Stimulated activated CD8-positive, alpha-beta memory T cell treated with anti-CD3 and anti-CD28 coated beads, Interleukin-12 subunit alpha, Interleukin-12 subunit beta, amount 100 ng/mL, for 1 hour (primary cell): ENCODE measurements around the gene CORT.
"Not testable (repeated sequence)": the region's sequence is repeated elsewhere in the genome, so short reads cannot be mapped to it uniquely, and the experiment has no call there.

Source experiments
- DNase-seq: peaks from one replicate; pipeline ENCODE4 v3.0.0-alpha.2; 2020; ENCODE audit warnings: low read depth

The CORT gene

GRCh38 chr1:10449751-10450150 is at the start of gene CORT:
Gene CORT, plus strand, starts transcription at chr1:10450031. Its CDS starts 193 bp downstream, at chr1:10450224.
- no peak for DNase-seq

DNA sequence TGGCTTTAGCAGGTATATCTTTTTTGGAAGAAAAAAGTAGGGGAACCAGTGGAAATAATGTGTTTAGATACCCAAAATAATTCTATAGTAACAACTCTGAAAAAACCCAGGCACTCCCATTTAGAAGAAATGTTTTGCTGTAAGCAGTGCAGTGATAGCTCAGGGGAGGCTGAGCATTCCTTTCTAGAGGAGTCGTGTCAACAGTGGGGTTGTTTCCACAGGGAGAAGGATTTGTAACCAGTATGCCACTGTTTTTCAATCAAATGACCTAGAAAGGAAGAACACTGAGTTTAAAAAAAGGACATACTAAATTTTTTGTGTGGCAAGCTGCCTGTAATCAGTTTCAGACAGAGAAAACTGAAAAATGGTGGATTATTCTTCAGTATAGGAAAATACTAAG is 48.5 kb upstream of the CORT start:
- DNase-seq: no peak

GRCh38 chr1:10402729-10403274 is 47.0 kb upstream of the CORT start:
- no peak for DNase-seq

- DNase-seq: no peak
Observed at GRCh38 chr1:10407201-10407600, 42.6 kb upstream of the CORT start.

DNA sequence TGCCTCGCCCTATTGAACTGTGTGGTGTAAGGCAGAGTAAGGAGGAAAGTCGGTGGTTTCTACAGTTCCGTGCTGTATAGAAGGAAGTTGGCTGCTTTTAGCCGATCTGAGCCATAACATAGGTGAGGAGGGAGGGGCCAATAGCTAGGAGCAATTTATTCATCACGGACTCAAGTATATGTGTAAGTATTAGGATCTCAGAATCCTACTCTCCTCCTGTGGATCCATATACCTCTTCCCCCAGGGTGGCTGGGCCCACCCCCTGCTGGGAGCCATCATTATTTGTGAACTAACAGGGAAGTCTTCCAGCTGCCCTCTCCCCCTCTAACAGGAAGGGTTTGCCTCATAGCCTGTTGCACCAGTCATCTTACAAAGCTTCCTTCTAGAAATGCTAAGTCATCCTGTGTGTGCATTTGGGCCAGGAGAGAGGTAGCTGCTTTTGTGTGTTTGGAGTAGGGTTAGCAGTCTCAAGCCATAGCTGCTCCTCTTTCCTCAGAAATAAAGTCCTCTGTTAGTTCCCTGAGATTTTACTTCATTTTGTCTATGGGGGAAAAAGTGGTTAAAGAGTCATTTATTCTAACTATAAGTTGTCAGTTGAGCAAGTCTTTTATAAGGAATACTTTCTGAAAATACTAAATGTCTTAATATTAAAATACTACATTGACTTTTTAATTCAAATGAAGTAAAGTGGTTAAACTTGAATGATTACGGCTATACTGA is 34.5 kb upstream of the CORT start:
- no peak for DNase-seq

DNA sequence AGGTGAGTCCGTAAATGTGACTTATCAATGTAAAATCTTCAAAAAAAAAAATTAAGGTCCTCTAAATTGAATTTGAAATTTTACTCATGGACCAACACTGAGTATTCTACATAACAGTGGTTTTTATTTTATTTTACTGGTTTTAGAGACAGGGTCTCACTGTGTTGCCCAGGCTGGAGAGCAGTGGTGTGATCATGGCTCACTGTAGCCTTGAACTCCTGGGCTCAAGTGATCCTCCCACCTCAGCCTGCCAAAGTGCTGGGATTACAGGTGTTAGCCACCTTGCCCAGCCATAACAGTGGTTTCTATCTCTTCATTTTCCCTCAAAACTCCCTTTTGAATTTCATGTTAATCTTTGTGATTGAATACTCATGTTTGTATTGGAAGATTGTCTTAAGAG is 33.9 kb upstream of the CORT start:
- not testable (repeated sequence) for DNase-seq

- DNase-seq: not testable (repeated sequence)
Observed at GRCh38 chr1:10418741-10419140, 31.1 kb upstream of the CORT start.

GRCh38 chr1:10419351-10419750 is 30.5 kb upstream of the CORT start:
- DNase-seq: no peak

- no peak for DNase-seq
Observed at GRCh38 chr1:10421637-10422036, 28.2 kb upstream of the CORT start.

- DNase-seq: no peak
Observed at GRCh38 chr1:10424034-10424433, 25.8 kb upstream of the CORT start.

DNA sequence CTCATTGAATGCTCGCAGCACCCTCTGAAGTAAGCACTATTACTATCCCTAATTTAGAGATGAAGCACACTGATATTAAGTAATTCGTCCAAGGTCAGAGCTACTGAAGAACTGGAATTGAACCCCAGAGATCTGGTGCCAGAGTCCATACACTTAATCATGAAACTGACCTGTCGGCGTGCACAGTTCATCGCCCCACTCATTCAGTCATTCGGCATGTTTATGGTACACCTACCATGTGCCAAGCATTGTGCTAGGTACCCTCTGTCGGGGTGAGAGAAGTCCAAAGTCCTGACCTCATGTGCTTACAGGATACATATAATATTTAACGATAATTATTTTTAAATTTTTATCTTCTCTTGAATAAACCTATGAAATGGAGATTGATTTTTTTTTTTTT is 25.2 kb upstream of the CORT start:
- no peak for DNase-seq

GRCh38 chr1:10425826-10426534 is 23.9 kb upstream of the CORT start:
- DNase-seq: not testable (repeated sequence)

DNA sequence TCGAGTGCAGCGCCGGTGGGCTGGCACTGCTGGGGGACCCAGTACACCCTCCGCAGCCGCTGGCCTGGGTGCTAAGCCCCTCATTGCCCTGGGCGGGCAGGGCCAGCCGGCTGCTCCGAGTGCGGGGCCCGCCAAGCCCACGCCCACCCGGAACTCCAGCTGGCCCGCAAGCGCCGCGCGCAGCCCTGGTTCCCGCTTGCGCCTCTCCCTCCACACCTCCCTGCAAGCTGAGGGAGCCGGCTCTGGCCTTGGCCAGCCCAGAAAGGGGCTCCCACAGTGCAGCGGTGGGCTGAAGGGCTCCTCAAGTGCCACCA is 23.3 kb upstream of the CORT start:
- not testable (repeated sequence) for DNase-seq

- no peak for DNase-seq
Observed at GRCh38 chr1:10428984-10429383, 20.8 kb upstream of the CORT start.

- DNase-seq: no peak
Observed at GRCh38 chr1:10429868-10430215, 20.0 kb upstream of the CORT start.

DNA sequence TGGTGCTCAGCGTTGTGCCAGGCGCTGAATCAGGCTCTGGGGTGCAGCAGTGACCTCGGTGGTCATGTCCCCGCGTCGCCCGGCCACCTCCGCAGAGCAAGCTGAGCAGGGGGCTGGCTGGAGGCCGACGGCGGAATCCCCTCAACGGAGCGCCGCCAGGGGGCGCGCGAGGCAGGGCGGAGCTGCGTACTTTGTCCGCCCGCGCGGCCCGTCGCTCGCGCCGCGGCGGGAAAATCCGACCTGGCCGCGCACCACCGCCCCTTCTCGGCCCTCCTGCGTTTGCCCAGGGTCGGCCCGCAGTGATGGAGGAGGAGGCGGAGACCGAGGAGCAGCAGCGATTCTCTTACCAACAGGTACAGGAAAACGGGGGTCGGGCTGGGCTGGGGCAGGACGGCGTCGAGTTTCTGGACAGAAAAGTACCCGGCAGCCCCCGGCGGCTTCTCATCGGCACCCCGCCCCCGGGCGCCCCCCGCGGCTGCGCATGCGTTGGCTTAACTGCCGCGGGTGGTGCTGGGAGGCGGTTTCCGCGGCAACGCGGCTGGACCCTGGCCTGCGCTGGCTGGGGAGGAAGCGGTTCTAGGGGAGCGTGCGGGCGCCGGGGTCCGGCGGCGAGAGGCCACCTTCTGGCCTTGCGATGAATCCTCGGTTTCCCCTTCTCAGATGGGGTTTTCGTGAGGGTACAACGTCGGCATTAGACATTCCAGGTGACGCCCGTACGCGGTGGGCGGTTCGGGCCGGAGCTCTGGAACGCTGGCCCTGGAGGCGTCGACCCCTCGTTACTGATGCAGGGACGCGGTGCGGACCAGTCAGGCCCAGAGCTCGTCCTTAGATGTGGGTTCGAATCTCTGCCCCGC is 19.4 kb upstream of the CORT start, which contains the start of gene CENPS:
TSS of gene CENPS (plus strand) at position 218 of the 854 bp plus-strand sequence. CDS start at position 303, 85 bp downstream.
- peak; percentile 89 for DNase-seq

- no peak for DNase-seq
Observed at GRCh38 chr1:10431070-10431730, 18.6 kb upstream of the CORT start.

DNA sequence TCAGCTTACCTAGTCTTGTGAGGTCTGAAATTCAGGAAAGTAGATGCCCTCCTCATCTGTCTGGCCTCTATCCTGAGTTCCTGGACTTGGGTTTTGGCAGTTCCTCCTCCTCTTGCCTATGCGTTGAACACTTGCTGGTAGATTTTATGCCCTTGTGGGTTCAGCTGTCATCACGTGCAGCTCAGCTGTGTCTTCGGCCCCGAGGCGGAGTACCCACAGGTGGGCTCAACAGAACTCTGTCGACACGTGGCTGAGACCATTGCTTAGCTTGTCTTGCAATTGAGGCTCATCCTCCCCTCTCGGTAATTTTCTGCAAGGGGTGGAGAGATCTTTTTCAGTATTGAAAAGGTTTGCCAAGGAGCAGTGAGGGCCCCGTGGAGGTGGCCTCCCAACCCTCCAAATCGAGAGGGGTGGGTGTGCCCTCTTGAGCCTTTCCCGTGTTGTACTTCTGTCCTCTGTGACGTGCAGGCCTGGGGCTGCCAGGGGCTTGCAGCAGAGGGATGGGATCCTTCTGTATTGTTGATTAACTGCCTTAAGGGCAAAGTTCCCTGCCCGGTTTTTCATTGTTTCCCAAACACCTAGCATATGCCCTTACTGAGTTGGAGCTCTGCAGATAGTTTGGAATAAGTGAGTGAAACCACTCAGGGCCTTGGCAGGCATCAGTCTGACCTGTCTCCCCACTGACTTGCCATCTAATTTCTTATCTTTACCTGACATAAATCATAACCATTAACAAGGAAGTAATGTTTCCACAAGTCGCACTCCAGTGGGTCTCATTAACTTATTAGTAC is 16.7 kb upstream of the CORT start:
- no peak for DNase-seq

DNA sequence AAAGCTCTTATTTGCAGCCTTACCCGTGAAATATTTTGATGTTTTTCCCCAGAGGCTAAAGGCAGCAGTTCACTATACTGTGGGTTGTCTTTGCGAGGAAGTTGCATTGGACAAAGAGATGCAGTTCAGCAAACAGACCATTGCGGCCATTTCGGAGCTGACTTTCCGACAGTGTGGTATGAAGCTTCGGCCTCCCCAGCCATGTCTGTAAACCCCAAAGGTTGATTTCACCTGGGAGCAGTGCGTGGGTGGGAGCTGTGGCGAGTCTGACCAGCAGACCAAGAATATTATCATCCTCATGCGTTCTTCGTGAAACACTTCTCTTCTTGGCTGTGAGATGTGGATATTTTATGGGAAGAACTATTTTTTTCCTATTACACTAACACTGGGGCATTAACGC is 16.0 kb upstream of the CORT start:
- DNase-seq: no peak

- no peak for DNase-seq
Observed at GRCh38 chr1:10434590-10434989, 15.2 kb upstream of the CORT start.

- no peak for DNase-seq
Observed at GRCh38 chr1:10437052-10437451, 12.8 kb upstream of the CORT start.
